HG03558 (cell line): ENCODE results near the gene PRSS56.

ENCODE experiments used
- ATAC-seq: cut with Tn5 transposase; IDR thresholded peaks from one replicate; pipeline ENCODE4 v1.9.1; 2021; ENCODE audit warnings: moderate number of reproducible peaks; ENCODE audit not compliant: unreplicated experiment; ENCODE audit errors: extremely low read depth

PRSS56 gene

DNA sequence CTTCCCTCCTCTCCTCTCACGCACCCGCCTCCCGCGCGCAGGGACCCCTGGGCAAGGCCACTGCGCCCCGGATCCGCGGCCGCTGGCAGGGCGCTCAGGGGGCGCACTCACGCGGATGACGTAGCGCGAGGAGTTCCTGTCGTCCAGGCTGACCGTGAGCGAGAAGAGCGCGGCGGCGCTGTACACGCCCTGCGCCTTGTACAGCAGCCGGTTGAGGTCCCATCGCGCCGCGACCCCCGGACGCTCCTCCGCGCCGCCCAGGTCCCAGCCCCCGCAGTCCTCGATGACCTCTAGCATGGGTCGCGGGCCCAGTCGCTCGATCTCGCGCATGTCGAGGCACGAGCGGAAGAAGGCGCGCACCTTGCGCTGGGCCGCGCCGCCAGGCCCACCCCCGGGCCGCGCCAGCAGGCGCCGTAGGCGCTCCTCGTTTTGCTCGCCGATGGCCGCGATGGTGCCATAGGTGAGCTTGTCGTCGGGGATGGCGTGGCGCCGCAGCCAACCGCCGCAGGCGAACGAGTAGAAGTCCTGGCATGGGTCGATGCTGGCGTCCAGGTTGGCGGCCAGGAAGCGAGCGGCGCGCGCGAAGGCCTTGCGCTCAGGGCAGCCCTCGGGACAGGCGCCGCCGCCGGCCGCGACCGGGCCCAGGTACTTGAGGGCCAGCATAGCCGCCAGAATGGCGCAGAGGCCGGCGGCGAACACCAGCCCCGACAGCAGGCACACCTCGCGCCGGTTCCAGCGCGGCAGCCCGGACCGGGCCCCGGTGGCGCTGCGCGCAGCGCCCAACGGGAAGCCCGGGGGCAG is 34.2 kb upstream of the PRSS56 start:
- no peak for ATAC-seq

DNA sequence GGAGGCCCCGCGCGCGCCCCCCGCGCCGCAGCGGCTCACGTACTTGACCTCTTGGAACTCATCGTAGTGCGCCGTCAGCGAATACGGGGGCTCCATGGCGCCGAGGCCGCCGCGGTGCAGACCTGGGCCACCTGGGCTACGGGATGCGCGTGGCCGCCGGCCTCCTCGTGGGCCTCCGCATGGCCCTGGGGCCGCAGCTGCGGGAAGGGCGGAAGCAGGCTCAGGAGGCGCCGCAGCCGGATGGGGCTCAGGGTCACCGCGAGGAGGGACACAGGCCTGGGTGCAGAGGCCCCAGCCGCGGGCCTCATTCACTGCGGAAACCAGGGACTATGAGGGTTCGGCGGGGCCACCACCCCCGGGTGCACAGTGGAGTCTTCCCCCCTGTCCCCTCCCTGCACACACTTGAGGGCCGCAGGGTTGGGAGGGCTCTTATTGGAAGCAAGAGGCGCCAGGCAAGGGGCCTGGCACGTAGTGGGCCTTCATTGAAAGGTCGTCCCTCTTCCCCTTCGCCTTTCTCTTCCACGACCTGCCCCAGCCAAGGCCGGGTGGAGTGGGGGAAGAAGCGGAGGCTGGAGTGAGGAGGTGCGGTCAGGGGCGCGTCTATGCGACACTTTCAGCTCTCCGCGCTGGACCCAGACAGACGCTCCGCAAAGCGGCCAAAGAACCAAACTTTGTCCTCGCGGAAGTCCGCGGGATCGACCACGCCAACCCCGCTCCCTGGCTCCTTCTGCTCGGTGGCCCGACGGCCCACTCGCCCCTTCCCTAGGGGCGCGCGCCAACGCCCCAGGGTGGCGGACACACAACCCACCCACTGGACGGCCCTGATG is 33.4 kb upstream of the PRSS56 start:
- no peak for ATAC-seq

GRCh38 chr2:232487385-232488096 is 32.6 kb upstream of the PRSS56 start, which contains the start of gene ECEL1:
ECEL1 (minus strand) TSS chr2:232487834; CDS start chr2:232486653, 1,181 bp downstream.
- ATAC-seq: no peak

DNA sequence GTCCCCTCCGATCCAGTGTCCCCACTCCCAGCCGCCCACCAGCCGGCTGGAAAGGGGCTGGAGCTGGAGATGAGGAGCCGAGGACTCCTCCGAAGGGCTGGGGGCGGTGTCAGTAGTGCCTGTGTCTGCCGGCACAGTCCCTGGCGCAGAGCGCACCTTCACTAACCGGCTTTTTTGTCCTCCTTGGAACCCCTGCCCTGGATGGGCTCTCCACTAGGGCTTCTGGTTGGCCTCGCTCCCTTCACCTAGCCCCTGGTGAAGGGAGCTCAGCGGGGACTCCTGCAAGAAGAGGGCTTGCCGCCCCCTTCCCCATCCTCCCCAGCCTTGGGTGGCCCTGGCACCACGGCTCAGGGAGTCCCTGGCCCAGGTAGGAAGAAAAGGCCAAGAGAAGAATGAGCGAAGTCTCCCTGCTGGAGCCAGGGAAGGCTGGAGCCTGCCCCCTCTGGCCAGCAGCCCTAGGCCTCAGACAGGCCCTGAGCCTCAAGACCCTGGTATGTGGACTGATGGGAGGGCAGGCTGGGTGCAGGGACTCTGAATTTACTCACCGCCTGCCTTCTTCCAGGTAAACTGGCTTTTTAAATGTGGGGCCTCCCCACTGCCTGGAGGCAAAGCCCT is 32.0 kb upstream of the PRSS56 start:
- no peak for ATAC-seq

DNA sequence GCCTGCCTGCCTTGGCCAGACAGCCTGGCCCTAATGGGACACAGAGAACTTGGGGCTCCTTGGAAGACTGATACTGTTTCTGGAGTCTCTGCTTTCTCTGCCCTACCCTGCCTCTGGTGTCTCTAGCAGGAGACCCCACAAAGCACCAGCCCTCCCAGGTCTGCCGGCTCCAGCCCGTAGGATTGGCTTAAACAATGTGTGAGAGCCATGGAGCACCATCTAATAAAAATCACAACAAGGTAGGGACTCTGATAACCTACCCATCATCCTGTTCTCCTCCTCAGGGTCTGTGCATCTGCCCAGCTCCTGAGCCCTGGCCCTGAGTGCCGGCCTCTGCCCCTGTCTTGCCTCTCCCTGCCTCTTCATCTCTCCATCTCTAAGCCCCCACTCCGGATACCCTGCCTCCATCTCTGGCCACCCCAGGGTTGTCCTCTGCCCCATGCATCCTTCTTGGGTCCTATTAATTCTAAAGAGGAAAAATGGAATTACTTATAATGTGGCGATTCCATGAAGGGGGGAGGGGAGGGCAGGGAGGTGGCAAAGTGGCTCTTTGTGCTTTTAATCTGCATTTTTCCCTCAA is 31.4 kb upstream of the PRSS56 start:
- ATAC-seq: no peak

DNA sequence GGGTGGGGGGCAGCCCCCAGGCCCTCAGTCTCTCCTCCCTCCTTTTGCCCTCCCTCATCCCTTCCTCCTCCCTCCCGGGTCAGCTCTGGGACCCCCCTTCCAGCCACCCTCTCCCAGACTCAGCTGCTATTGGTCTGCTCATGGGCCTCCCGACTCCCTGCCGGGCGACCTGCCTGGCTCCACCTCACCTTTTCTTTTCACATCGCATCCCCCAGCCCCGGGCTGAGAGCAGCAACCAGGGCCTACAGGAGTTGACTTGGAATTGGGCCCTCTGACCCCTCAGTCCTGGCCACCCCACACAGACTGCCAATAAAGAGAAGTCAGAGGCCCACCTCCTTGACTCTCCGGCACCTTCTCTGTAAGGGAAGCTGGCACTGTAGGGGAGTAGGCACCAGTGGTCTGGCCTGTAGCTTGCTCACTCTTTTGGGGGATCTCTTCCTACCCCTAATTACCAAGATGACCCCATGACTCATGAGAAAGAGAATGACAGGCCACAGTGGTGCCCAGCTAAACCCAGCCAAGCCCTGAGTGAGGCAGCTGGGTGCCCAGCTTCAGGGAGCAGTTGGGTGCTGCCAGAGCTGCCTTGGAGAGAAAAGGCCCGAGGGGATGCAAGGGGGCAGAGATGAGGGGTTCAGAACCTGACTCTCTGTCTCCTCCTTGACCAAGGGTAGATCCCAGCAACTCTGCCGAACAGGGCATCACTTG is 30.5 kb upstream of the PRSS56 start:
- ATAC-seq: no peak

GRCh38 chr2:232490221-232491138 is 29.7 kb upstream of the PRSS56 start:
- ATAC-seq: no peak

DNA sequence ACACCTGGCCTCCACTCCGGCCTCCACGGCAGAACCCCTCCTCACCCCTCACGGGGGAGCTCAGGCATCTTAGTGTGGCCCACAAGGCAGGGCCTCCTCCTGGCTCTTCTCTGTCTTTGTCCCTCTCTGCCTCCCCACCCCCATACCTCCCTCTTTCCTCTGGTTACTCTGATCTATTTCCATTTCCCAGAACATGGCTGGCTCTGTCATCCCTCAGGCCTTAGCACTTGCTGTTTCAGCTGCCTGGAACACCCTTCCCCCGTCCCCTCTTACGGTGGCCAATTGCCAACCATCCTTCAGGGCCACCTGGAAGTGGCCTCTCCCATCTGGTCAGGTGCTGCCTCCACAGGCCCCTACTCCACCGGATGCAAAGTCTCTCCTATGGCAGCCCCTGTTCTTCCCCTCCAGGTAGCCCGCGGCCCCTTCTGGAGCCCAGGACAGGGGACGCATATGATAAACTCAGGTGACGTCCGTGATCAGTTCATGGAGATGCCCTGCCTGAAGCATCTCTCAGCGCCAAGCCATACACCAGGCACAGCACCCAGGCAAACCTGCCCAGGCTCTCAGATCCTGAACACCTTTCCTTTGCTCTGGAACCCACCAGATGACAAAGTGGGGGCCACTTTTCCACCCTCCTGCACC is 28.9 kb upstream of the PRSS56 start:
- no peak for ATAC-seq

GRCh38 chr2:232492236-232492848 is 27.8 kb upstream of the PRSS56 start:
- no peak for ATAC-seq

DNA sequence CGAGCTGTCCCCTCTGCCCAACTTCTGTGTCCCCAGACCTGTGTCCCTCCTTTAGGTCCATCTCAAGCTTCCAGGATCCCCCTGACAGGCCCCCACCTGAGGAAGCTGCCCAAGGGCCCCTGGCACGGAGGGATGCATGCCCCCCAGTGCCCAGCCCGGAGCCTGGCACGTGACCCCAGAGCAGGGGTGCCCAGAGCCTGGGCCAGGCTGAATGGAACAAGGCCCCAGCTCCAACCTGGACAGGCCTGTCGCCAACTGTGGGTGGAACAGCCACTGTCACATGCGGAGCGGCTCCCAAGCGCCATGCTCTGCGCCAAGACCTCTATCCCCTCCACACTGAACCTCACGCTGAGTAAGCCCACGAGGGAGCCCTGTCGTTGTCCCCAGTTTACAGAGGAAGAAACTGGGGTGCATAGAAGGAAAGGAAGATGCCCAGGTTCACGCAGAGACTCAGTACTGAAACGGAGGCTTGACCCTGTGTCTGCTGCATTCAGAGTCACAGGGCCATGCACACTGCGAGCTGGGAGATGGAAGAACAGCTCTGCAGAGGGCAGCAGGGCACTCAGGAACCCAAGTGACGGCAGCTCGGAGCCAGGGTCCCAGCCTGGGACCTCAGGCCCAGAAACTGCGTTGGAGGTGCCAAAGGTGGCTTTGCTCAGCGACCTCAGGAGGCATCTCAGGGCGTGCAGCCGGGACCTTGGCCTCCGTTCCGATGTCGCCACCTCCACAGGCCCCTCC is 27.1 kb upstream of the PRSS56 start:
- ATAC-seq: no peak

- no peak for ATAC-seq
These were observed 26.3 kb upstream of the PRSS56 start for GRCh38 chr2:232493701-232494474.

GRCh38 chr2:232494542-232494941 is 25.6 kb upstream of the PRSS56 start:
- no peak for ATAC-seq

DNA sequence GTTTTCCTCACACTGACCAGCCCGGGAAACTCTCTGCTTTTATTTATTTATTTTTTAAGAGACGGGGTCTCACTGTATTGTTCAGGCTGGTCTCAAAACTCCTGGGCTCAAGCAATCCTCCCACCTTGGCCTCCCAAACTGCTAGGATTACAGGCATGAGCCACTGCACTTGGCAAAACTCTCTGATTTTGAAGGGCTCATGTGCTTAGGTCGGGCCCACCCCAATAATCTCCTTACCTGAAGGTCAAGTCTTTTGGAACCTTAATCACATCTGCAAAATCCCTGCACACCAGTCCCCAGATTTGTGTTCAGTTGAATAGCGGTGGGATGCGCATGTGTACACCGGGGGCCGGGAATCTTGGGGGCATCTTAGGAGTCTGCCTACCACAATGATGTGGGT is 24.9 kb upstream of the PRSS56 start:
- no peak for ATAC-seq

DNA sequence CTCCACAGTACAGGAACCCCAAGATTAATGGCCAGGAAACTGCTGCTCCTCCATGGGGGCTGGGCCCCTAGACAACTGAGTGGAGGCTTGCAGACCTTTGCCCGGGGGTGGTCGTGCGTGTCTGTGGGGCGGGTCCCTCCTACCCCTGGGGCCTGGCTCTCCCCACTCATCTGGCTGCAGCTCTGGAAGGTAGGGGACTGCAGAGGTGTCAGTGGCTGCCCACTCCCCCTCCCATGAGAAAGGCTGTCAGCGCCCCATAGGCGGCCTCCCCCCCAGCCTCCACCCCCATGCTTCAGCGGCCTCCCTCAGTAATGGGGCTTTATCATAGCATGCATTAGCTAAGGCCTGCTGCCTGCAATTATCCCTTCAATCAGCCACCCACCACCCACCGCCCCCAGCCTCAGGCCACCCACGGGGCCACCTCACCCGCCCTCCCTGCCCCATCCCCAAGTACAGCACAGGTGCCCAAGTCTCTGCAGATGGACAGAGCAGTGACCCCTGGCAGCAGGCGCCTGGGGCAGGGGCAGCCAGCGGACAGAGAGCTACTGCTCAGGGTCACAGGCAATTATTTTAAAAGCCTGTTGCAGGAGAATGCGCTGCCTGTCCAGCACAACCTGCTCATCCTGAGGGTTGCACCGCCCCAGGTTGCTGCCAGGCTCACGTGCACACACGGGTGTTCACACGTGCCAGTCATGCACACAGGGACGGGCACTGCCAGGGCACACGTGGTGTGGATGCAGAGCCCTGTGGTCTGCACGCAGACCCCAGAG is 23.5 kb upstream of the PRSS56 start:
- ATAC-seq: no peak

DNA sequence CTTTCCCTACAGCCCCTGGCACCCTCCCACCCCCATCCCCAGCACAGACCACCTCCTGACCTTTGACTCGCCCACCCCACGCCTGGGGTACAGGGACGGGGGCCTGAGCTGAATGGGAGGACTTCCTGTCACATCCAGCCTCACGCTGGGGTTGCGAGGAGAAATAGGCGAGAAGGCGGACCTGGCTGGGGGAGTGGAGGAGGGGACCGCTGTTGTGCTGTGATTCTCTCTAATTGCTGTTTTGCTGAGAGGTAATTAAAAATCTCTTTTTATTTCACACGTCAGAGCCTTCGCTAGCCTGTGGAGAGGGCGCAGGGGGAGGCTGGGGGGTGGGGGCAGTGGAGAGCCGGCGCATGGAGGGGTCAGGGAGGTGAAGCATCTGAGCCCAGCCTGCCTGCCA is 22.8 kb upstream of the PRSS56 start:
- ATAC-seq: no peak
